ENCODE results near the gene SPAG9.

The SPAG9 gene

DNA sequence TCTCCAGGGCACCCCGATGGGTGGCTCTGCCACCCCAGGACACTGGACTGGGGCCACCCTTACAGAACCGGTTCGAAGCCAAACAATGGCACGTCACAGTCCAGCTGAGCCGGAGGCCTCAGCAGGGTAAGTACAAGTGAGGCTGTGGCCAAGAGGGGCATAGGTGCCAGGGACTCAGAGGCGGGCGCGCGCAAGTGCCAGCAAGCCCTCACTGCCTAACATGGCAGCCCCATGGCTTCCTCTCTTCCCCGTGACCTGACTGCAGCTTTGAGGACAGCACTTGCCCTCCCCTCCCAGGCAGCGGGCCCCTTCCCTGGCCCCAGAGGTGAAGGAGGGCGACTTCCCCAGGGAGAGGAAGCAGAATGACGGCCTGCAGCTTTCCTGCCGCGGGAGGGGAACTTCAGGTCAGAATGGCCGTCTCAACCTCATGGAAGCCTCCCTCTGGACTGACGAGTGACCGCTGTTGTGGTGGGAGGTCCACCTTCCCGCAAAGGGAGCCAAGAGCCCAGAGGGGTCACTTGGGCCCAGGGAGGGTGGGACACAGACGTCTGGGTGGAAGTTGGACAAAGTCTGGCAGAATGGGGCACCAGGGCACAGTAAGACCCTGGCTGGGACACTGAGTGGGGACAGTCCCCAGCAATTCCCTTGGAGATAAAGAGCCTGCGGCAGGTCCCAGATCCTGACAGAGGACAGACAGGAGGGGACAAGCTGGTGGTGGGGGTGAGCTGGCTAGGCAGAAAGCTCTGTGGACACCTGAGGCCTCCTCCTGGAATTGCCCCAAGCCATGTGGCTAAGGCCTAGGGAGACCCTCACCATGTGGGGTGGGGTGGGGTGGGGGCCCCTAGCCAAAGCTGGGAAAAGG, 202.4 kb downstream of the SPAG9 start:
- DNase-seq (ENCODE audit: low read depth), result no peak

DNA sequence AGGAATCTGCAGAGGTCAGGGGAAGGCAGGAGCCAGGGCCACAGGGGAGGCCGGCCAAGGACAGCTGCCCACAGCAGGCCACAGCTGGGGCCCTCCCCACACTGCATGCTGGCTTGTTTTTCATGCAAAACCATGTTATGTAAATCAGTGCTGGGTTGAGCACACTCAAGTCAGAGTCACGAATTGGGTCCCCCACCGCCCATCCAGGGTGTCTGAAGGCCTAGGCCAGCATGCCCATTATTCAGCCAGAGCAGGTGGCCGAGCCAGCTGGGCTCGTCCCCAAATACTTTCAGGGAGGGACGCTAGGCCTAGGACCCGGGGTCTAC, 203.3 kb downstream of the SPAG9 start:
- DNase-seq (ENCODE audit: low read depth), result no peak

DNA sequence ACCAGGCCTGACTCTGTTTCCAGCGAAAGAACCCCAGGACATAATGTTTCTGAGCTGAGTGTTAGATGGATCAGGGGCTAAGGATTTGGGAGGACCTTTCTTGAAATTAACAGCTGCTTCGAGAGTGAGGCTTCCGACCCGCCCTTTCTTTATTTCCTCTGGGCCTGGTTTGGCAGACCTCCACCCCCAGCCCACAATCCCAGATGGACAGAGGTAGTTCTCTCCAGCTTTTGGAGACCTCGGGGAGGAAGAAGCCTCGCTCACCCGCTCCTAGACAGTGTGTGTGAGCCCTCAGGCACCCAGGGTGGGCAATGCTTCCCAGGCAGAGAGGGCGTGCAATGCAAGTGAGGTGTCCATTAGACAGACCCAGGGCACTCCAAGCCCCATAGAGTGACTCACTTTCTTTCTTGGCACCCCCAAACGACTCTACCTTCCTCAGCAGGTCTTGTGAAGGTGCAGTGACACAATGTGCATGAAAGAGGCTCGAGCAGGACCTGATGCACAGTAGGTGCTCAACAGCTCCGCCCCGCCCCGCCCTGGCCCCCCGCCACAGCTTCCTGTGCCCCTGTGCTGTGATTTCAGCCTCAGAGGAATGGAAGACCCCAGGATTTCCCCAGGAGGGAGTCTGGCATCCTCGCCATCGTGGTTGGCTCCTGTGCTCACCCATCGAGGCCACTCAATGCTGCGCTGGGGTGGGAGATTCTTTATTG, 203.8 kb downstream of the SPAG9 start:
- DNase-seq (ENCODE audit: low read depth), result no peak

DNA sequence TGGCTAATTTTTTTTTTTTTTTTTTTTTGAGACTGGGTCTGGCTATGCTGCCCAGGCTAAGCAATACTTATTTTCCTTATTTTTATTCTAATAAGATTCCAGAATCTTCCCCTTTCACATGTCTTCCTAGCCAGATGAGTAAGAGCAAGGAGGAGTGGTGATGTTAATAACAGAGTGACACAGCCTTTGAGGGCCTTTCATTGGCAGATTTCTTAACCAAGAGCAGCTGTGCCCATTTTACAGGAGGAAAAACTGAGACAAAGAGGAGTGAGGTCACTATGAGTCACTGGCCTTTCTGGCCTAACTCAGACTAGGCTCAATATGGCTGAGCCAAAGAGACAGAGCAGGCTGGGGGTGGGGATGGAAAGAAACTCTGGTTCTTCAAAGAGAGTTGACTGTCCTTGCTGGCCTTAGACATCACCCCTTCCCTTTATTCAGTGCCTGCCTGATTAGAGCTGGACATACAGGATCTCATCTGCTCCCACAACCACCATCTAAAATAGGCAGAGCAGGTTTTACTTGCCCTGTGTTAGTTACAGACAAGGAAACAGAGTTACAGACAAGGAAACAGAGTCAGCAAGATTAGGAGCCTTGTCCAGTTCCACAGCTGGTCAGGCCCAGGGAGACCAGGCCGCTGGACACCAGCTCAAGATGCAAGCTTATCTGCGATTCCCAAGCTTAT, 204.5 kb downstream of the SPAG9 start:
- no peak for DNase-seq (ENCODE audit: low read depth)

DNA sequence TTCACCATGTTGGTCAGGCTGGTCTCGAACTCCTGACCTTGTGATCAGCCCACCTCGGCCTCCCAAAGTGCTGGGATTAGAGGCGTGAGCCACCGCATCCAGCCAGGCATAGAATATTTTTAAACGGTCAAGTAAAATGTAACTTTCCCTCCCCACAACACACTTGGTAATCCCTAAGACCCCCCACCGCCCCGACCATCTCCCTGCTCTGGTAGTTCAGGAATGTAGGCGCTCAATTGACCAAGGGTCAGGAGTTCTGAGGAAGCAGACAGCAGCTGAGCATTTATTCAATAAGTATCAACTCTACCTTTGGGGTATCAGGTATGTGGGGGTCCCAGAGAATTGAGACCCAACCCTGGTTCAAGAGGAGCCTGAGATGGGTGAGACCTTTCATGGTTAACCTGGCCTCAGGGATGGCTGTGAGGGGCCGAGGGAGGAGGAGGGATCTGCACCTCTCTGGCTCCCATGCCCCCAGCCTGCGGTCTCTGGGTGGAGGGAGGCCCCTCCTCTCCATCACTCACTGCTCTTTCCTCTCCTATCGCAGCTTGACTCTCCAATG, 206.1 kb downstream of the SPAG9 start:
- DNase-seq (ENCODE audit: low read depth), result no peak

DNA sequence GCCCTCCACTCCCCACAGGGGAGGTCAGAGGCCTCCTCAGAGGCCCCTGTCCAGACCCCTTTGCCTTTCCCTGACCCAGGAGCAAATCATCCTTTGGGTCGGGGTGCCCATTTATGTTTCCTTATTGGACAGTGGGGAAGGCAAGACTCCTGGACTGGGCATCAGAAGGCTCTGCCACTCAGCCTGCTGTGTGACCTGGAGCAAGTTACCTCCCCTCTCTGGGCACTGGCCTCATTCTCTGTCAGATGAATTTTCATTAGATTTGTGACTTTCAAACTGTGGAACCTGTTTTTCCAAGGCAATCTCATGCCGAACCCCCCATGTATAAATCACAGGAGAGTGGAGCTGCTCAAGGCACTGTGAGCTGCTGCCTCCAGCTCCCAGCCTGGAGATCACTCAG, 207.5 kb downstream of the SPAG9 start:
- no peak for DNase-seq (ENCODE audit: low read depth)
